ENCODE results near the gene INTS1. TPM values are rescaled to one million over a fixed set of nuclear protein-coding genes. Genes with fewer than 3 reads are reported as not detected.

The INTS1 gene
- total RNA-seq, 1 donor from 2014 or later: 89.5 TPM

GRCh38 chr7:1437155-1437880 is 66.9 kb downstream of the INTS1 start:
- no peaks in the 10 kb centered on the region for H3K36me3 Mint-ChIP-seq (ENCODE audit: low read depth)
- intact Hi-C loops (cut with micrococcal nuclease): no loop called here
- no peak overlapping the region for H3K27ac Mint-ChIP-seq
- peaks cover 1% of the 10 kb centered on the region for H3K4me1 Mint-ChIP-seq
- DNase-seq: no peak
- peaks cover 1% of the 10 kb centered on the region for H3K27me3 Mint-ChIP-seq
- H3K9me3 Mint-ChIP-seq: no peaks in the 10 kb centered on the region
- H3K4me3 Mint-ChIP-seq: no peak overlapping the region

- Mint-ChIP-seq H3K27me3 (peaks cover 2% of the 10 kb centered on the region), H3K27ac (no peak overlapping the region), H3K4me1 (peaks cover 2% of the 10 kb centered on the region), H3K4me3 (no peak overlapping the region), H3K9me3 (no peaks in the 10 kb centered on the region), H3K36me3 (ENCODE audit: low read depth) (no peaks in the 10 kb centered on the region)
- DNase-seq: no peak
- intact Hi-C loops (cut with micrococcal nuclease): no loop called here
Observed at GRCh38 chr7:1436608-1437007, 67.6 kb downstream of the INTS1 start.

- Mint-ChIP-seq H3K27ac (no peak overlapping the region), H3K27me3 (peaks cover 2% of the 10 kb centered on the region), H3K4me1 (peaks cover 2% of the 10 kb centered on the region), H3K4me3 (no peak overlapping the region), H3K36me3 (ENCODE audit: low read depth) (no peaks in the 10 kb centered on the region), H3K9me3 (no peaks in the 10 kb centered on the region)
- intact Hi-C loops (cut with micrococcal nuclease): loop anchor here (5.0 kb wide), 1 partner anchor 188 kb away; no protein-coding TSS in a partner anchor
- DNase-seq: no peak
Observed at GRCh38 chr7:1434891-1435670, 69.1 kb downstream of the INTS1 start.

- Mint-ChIP-seq H3K4me1 (peaks cover 2% of the 10 kb centered on the region), H3K27me3 (peaks cover 2% of the 10 kb centered on the region), H3K27ac (no peak overlapping the region), H3K4me3 (no peak overlapping the region), H3K36me3 (ENCODE audit: low read depth) (no peaks in the 10 kb centered on the region), H3K9me3 (no peaks in the 10 kb centered on the region)
- intact Hi-C loops (cut with micrococcal nuclease): loop anchor here (5.0 kb wide), 1 partner anchor 187 kb away; no protein-coding TSS in a partner anchor
- DNase-seq: no peak
Observed at GRCh38 chr7:1434165-1434718, 69.9 kb downstream of the INTS1 start.

GRCh38 chr7:1433128-1433920 is 70.9 kb downstream of the INTS1 start:
- peaks cover 2% of the 10 kb centered on the region for H3K27me3 Mint-ChIP-seq
- no peak overlapping the region for H3K4me3 Mint-ChIP-seq
- H3K36me3 Mint-ChIP-seq (ENCODE audit: low read depth): no peaks in the 10 kb centered on the region
- H3K4me1 Mint-ChIP-seq: peaks cover 2% of the 10 kb centered on the region
- H3K9me3 Mint-ChIP-seq: no peaks in the 10 kb centered on the region
- DNase-seq: no peak
- no peak overlapping the region for H3K27ac Mint-ChIP-seq
- intact Hi-C loops (cut with micrococcal nuclease): loop anchor here (5.0 kb wide), 1 partner anchor 186 kb away; no protein-coding TSS in a partner anchor

GRCh38 chr7:1432411-1433082 is 71.6 kb downstream of the INTS1 start:
- Mint-ChIP-seq H3K9me3 (no peaks in the 10 kb centered on the region), H3K4me3 (no peak overlapping the region), H3K27ac (no peak overlapping the region), H3K27me3 (peaks cover 2% of the 10 kb centered on the region), H3K36me3 (ENCODE audit: low read depth) (no peaks in the 10 kb centered on the region), H3K4me1 (peaks cover 2% of the 10 kb centered on the region)
- intact Hi-C loops (cut with micrococcal nuclease): loop anchor here (1.0 to 5.0 kb wide), 3 partner anchors 15 to 207 kb away; no protein-coding TSS in a partner anchor
- DNase-seq: peak; percentile 94

- no peak overlapping the region for H3K4me3 Mint-ChIP-seq
- intact Hi-C loops (cut with micrococcal nuclease): loop anchor here (1.0 to 5.0 kb wide), 3 partner anchors 15 to 207 kb away; no protein-coding TSS in a partner anchor
- H3K27ac Mint-ChIP-seq: no peak overlapping the region
- H3K4me1 Mint-ChIP-seq: peaks cover 2% of the 10 kb centered on the region
- no peak for DNase-seq
- H3K27me3 Mint-ChIP-seq: peaks cover 2% of the 10 kb centered on the region
- H3K36me3 Mint-ChIP-seq (ENCODE audit: low read depth): no peaks in the 10 kb centered on the region
- no peaks in the 10 kb centered on the region for H3K9me3 Mint-ChIP-seq
Observed at GRCh38 chr7:1431634-1432380, 72.4 kb downstream of the INTS1 start.

GRCh38 chr7:1431226-1431625 is 73.0 kb downstream of the INTS1 start:
- intact Hi-C loops (cut with micrococcal nuclease): loop anchor here (5.0 kb wide), 1 partner anchor 184 kb away; no protein-coding TSS in a partner anchor
- H3K36me3 Mint-ChIP-seq (ENCODE audit: low read depth): no peaks in the 10 kb centered on the region
- peaks cover 2% of the 10 kb centered on the region for H3K4me1 Mint-ChIP-seq
- peaks cover 2% of the 10 kb centered on the region for H3K27me3 Mint-ChIP-seq
- H3K27ac Mint-ChIP-seq: no peak overlapping the region
- no peak overlapping the region for H3K4me3 Mint-ChIP-seq
- no peak for DNase-seq
- H3K9me3 Mint-ChIP-seq: no peaks in the 10 kb centered on the region

- Mint-ChIP-seq H3K27ac (no peak overlapping the region), H3K4me3 (no peak overlapping the region), H3K27me3 (peaks cover 2% of the 10 kb centered on the region), H3K9me3 (no peaks in the 10 kb centered on the region), H3K36me3 (ENCODE audit: low read depth) (no peaks in the 10 kb centered on the region), H3K4me1 (peaks cover 2% of the 10 kb centered on the region)
- intact Hi-C loops (cut with micrococcal nuclease): loop anchor here (5.0 kb wide), 1 partner anchor 183 kb away; no protein-coding TSS in a partner anchor
- DNase-seq: no peak
Observed at GRCh38 chr7:1430056-1430845, 73.9 kb downstream of the INTS1 start.

GRCh38 chr7:1428941-1429501 is 75.2 kb downstream of the INTS1 start:
- H3K4me3 Mint-ChIP-seq: no peak overlapping the region
- intact Hi-C loops (cut with micrococcal nuclease): no loop called here
- peaks cover 6% of the 10 kb centered on the region for H3K27me3 Mint-ChIP-seq
- H3K36me3 Mint-ChIP-seq (ENCODE audit: low read depth): no peaks in the 10 kb centered on the region
- no peaks in the 10 kb centered on the region for H3K9me3 Mint-ChIP-seq
- DNase-seq: no peak
- no peak overlapping the region for H3K27ac Mint-ChIP-seq
- peaks cover 2% of the 10 kb centered on the region for H3K4me1 Mint-ChIP-seq

GRCh38 chr7:1427064-1427657 is 77.0 kb downstream of the INTS1 start:
- intact Hi-C loops (cut with micrococcal nuclease): no loop called here
- peaks cover 16% of the 10 kb centered on the region for H3K27me3 Mint-ChIP-seq
- no peak overlapping the region for H3K4me3 Mint-ChIP-seq
- no peaks in the 10 kb centered on the region for H3K36me3 Mint-ChIP-seq (ENCODE audit: low read depth)
- DNase-seq: no peak
- no peaks in the 10 kb centered on the region for H3K9me3 Mint-ChIP-seq
- H3K4me1 Mint-ChIP-seq: peaks cover 2% of the 10 kb centered on the region
- H3K27ac Mint-ChIP-seq: no peak overlapping the region

All from activated CD4-positive, alpha-beta T cell treated with anti-CD3 and anti-CD28 coated beads, Interleukin-2, amount 10 ng/mL, durations not matched to agents 24 days and 14 days (primary cell).